IMR-90 (cell line): ENCODE data around the gene BOD1. TPM values are rescaled to one million over a fixed set of nuclear protein-coding genes. Genes with fewer than 3 reads are reported as not detected.

Experiments
- ATAC-seq: fragments of 200-7000 bp; cut with Tn5 transposase; 2 replicates; pipeline ENCODE4 v1.9.1; 2020; ENCODE audit warnings: low read depth, mild to moderate bottlenecking, moderate library complexity
- BruUV-seq: library from RNA; stranded (reverse); fragments of 400-500 nt; replicated peaks from 2 replicates; lab custom pipeline; 2021; lab: Mats Ljungman, UMichigan
- CTCF ChIA-PET: fragments of 300-600 bp; formaldehyde crosslinking; extraction: SDS; loops from one replicate; lab custom pipeline; 2021; ENCODE audit warnings: antibody characterized with exemption; lab: Yijun Ruan, JAX
- POLR2A ChIA-PET: fragments of 300-600 bp; sonication (Branson Sonifier 250); formaldehyde crosslinking; loops from one replicate; lab custom pipeline; 2022; ENCODE audit warnings: antibody characterized with exemption; ENCODE audit not compliant: unreplicated experiment; lab: Charles Lee
- DNase-seq: peaks from one replicate; pipeline ENCODE4 v3.0.0; 2013
- H2AFZ ChIP-seq: replicated peaks from 2 replicates; pipeline ENCODE3; 2013; ENCODE audit warnings: low read length, mild to moderate bottlenecking; ENCODE audit not compliant: poor library complexity
- H2AK5ac ChIP-seq: 2 replicates; pipeline ENCODE4 v1.6.1; 2013; ENCODE audit warnings: low read depth, low read length, inconsistent platforms
- H2AK9ac ChIP-seq: replicated peaks from 2 replicates; pipeline ENCODE3; 2013; ENCODE audit warnings: mild to moderate bottlenecking, low read depth, low read length, moderate library complexity; ENCODE audit not compliant: poor library complexity
- H2BK120ac ChIP-seq: 2 replicates; pipeline ENCODE4 v1.6.1; 2013; ENCODE audit warnings: low read depth, low read length, inconsistent platforms
- H2BK15ac ChIP-seq: 3 replicates; pipeline ENCODE4 v1.6.1; 2013; ENCODE audit warnings: low read depth, low read length, inconsistent platforms
- H2BK20ac ChIP-seq: 2 replicates; pipeline ENCODE4 v1.6.1; 2013; ENCODE audit warnings: low read depth, mild to moderate bottlenecking, inconsistent platforms, low read length, moderate library complexity
- H2BK5ac ChIP-seq: 2 replicates; pipeline ENCODE4 v1.6.1; 2013; ENCODE audit warnings: mild to moderate bottlenecking, low read depth, low read length, inconsistent platforms; ENCODE audit not compliant: poor library complexity, severe bottlenecking
- H3K14ac ChIP-seq: replicated peaks from 2 replicates; pipeline ENCODE4 v1.6.1; 2013; ENCODE audit warnings: low read depth, low read length, inconsistent platforms
- H3K18ac ChIP-seq: 2 replicates; pipeline ENCODE4 v1.6.1; 2013; ENCODE audit warnings: low read depth, low read length, control low read depth
- H3K23ac ChIP-seq: 2 replicates; pipeline ENCODE4 v1.6.1; 2013; ENCODE audit warnings: low read depth, low read length, inconsistent platforms
- H3K27ac ChIP-seq: 2 replicates; pipeline ENCODE4 v1.5.1; 2013; ENCODE audit warnings: mild to moderate bottlenecking, control low read depth, low read length; ENCODE audit not compliant: insufficient read depth
- H3K27me3 ChIP-seq: 2 replicates; pipeline ENCODE4 v1.6.1; 2013; ENCODE audit warnings: low read length; ENCODE audit not compliant: control insufficient read depth, insufficient read depth
- H3K36me3 ChIP-seq: 2 replicates; pipeline ENCODE4 v1.6.1; 2013; ENCODE audit warnings: low read length, mixed read lengths; ENCODE audit not compliant: control insufficient read depth, insufficient read depth
- H3K4ac ChIP-seq: 2 replicates; pipeline ENCODE4 v1.6.1; 2013; ENCODE audit warnings: low read depth, low read length, inconsistent platforms
- H3K4me1 ChIP-seq: 2 replicates; pipeline ENCODE4 v1.6.1; 2013; ENCODE audit warnings: low read length, mixed read lengths; ENCODE audit not compliant: control insufficient read depth, insufficient read depth
- H3K4me2 ChIP-seq: 2 replicates; pipeline ENCODE4 v1.6.1; 2013; ENCODE audit warnings: low read depth, mild to moderate bottlenecking, control low read depth, low read length, moderate library complexity
- H3K4me3 ChIP-seq: 2 replicates; pipeline ENCODE4 v1.5.1; 2013; ENCODE audit warnings: low read depth, mild to moderate bottlenecking, control low read depth, low read length, moderate library complexity; ENCODE audit not compliant: insufficient read depth
- H3K56ac ChIP-seq: 2 replicates; pipeline ENCODE4 v1.6.1; 2013; ENCODE audit warnings: low read length, inconsistent platforms; ENCODE audit not compliant: insufficient read depth; ENCODE audit errors: extremely low read depth
- H3K79me1 ChIP-seq, 2 experiments: 2 replicates each; pipeline ENCODE4 v1.6.1; 2013; ENCODE audit warnings: low read length in 2 of 2, inconsistent platforms in 1 of 2, low read depth in 1 of 2
- H3K9ac ChIP-seq: 2 replicates; pipeline ENCODE4 v1.6.1; 2013; ENCODE audit warnings: low read depth, low read length, control low read depth
- H3K9me1 ChIP-seq: 2 replicates; pipeline ENCODE4 v1.6.1; 2013; ENCODE audit warnings: low read length, inconsistent platforms; ENCODE audit not compliant: insufficient read depth
- H3K9me3 ChIP-seq: 2 replicates; pipeline ENCODE4 v1.6.1; 2013; ENCODE audit warnings: low read length; ENCODE audit not compliant: control insufficient read depth, insufficient read depth
- H4K20me1 ChIP-seq: 2 replicates; pipeline ENCODE4 v1.6.1; 2013; ENCODE audit warnings: low read length, inconsistent platforms; ENCODE audit not compliant: insufficient read depth
- H4K5ac ChIP-seq: 2 replicates; pipeline ENCODE4 v1.6.1; 2013; ENCODE audit warnings: mild to moderate bottlenecking, low read depth, low read length, control low read depth
- H4K8ac ChIP-seq, 2 experiments: 2 replicates each; pipeline ENCODE4 v1.6.1; 2013; ENCODE audit warnings: low read depth in 2 of 2, low read length in 2 of 2, control low read depth in 1 of 2, inconsistent platforms in 1 of 2
- H4K91ac ChIP-seq: 2 replicates; pipeline ENCODE4 v1.6.1; 2013; ENCODE audit warnings: low read depth, low read length, inconsistent platforms; ENCODE audit not compliant: insufficient read depth
- BHLHE40 ChIP-seq: fragments of 150-350 bp; IDR thresholded peaks from 2 replicates; pipeline ENCODE4 v1.6.1; 2016; ENCODE audit warnings: mild to moderate bottlenecking, low read depth, low read length
- CEBPB ChIP-seq: IDR thresholded peaks from 2 replicates; pipeline ENCODE4 v1.6.1; 2012; ENCODE audit warnings: low read depth, low read length, improper control_type of control experiment
- CHD1 ChIP-seq: IDR thresholded peaks from 2 replicates; pipeline ENCODE4 v1.6.1; 2012; ENCODE audit warnings: low read depth, low read length, improper control_type of control experiment
- ELK1 ChIP-seq: fragments of 150-350 bp; IDR thresholded peaks from 2 replicates; pipeline ENCODE4 v1.6.1; 2016; ENCODE audit warnings: low read depth, mild to moderate bottlenecking, low read length, moderate library complexity, borderline replicate concordance
- MAFK ChIP-seq: IDR thresholded peaks from 2 replicates; pipeline ENCODE4 v1.6.1; 2012; ENCODE audit warnings: low read depth, low read length, improper control_type of control experiment
- NFE2L2 ChIP-seq: fragments of 150-350 bp; IDR thresholded peaks from 2 replicates; pipeline ENCODE4 v1.6.1; 2016; ENCODE audit warnings: low read depth, mild to moderate bottlenecking, low read length
- WGBS, 2 experiments: methylation state at CpG; one replicate each; pipeline versions ENCODE4 v1.1.5 to v1.1.7; 2013; ENCODE audit warnings: missing lambda C conversion rate in 2 of 2; ENCODE audit not compliant: insufficient read length in 1 of 2; ENCODE audit errors: extremely low coverage in 2 of 2; 5-methylcytosine and 5-hydroxymethylcytosine counted together
- dilution Hi-C: fragments of 300-500 bp; cut with HindIII; formaldehyde crosslinking; loops from one replicate; pipeline ENCODE4 v1.14.3; 2018; ENCODE audit warnings: low sequenced_read_pairs; ENCODE audit not compliant: unreplicated experiment
- in situ Hi-C: fragments of 300-500 bp; cut with MboI; formaldehyde crosslinking; loops from 3 replicates; pipeline ENCODE4 v1.14.3; 2019; ENCODE audit warnings: low sequenced_read_pairs, inconsistent platforms, mixed read lengths
- intact Hi-C: fragments of 100-400 bp; cut with micrococcal nuclease; formaldehyde crosslinking; loops from 2 replicates; pipeline ENCODE4 v1.10.0; 2022
- polyA plus RNA-seq, 3 experiments: library from polyadenylated mRNA; depleted of rRNA; stranded (reverse); fragments of >200 nt; gene quantifications; 2 replicates each; pipeline ENCODE4 v1.2.3, GENCODE V29; 2012; ENCODE audit warnings: low replicate concordance in 1 of 3
- total RNA-seq: library from RNA; depleted of rRNA; stranded (reverse); fragments of >200 nt; gene quantifications from 2 replicates; pipeline ENCODE4 v1.2.3, GENCODE V29; 2012
- TF ChIP-seq, protein P1 (sequence below): fragments of 150-350 bp; IDR thresholded peaks from 2 replicates; pipeline ENCODE4 v1.6.1; 2017; ENCODE audit warnings: mild to moderate bottlenecking, antibody characterized with exemption, low read length, low read depth

BOD1 gene
- total and polyA plus RNA-seq, 2 of the 4 experiments (the other 2 are of a cell fraction), result 57.9 to 71.7 TPM

DNA sequence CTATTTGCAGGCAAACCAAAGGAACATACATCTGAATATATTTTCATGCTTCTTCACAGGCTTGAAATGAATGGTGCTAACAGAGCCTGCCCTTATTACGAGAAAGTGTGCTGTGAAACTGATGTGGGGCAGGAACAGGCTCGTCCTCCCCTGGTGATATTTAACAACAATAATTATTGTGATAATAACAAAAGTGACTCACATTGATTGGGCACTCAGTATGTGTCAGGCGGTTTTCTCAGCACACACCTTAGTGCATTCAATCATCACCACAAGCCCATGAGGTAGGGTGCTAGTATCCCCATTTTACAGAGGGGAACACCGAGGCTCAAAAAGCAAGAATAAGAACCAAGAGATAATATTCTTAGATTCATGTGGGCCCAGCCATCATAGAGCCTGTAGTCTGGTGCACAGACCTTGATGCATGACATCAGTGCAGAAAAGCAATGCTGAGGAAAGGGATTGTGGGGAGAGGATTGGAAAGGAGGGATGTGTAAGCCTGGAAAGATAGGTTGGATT lies 18.1 kb upstream of the BOD1 start:
- ChIA-PET POLR2A (no interaction called here), CTCF (interaction anchor here (0.6 to 1.2 kb wide), 3 partner anchors 19 to 327 kb away, joined by 3 to 4 read pairs (median 4); no protein-coding TSS in a partner anchor)
- DNase-seq, result no peak
- H4K5ac ChIP-seq, result no peak overlapping the region
- in situ Hi-C loops (no loop called here), intact Hi-C loops (no loop called here), dilution Hi-C loops (no loop called here)
- no peak overlapping the region for H4K8ac ChIP-seq
- H3K18ac ChIP-seq, result no peak overlapping the region
- H3K23ac ChIP-seq, result no peak overlapping the region
- H3K4me2 ChIP-seq, result no peak overlapping the region
- H2AK5ac ChIP-seq, result no peak overlapping the region
- no TSS peak for BruUV-seq
- H2BK15ac ChIP-seq, result no peak overlapping the region
- no CpG with 5 or more reads among the region's 4 CpGs for WGBS, 2 experiments
- no peaks in the 10 kb centered on the region; the same call in 1 of the 2 replicates for H3K9me1 ChIP-seq
- no peak overlapping the region for H2BK120ac ChIP-seq
- H3K56ac ChIP-seq, result no peak overlapping the region
- H3K4ac ChIP-seq, result no peak overlapping the region
- no peak overlapping the region for H3K4me3 ChIP-seq
- no peak overlapping the region for H3K27ac ChIP-seq
- H3K79me1 ChIP-seq, result no peaks in the 10 kb centered on the region
- no peak overlapping the region for H3K9ac ChIP-seq
- TF ChIP-seq CEBPB (no peak), NFE2L2 (no peak), BHLHE40 (no peak), CHD1 (no peak), MAFK (no peak), ELK1 (no peak)
- TF ChIP-seq, protein P1, sequence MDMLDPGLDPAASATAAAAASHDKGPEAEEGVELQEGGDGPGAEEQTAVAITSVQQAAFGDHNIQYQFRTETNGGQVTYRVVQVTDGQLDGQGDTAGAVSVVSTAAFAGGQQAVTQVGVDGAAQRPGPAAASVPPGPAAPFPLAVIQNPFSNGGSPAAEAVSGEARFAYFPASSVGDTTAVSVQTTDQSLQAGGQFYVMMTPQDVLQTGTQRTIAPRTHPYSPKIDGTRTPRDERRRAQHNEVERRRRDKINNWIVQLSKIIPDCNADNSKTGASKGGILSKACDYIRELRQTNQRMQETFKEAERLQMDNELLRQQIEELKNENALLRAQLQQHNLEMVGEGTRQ, result no peak
- no peak overlapping the region for H2AFZ ChIP-seq
- H3K9me3 ChIP-seq, result no peaks in the 10 kb centered on the region
- no peaks in the 10 kb centered on the region for H3K36me3 ChIP-seq
- no peak overlapping the region for H2BK5ac ChIP-seq
- no peak overlapping the region for H2AK9ac ChIP-seq
- H3K14ac ChIP-seq, result no peak overlapping the region
- H3K27me3 ChIP-seq, result peaks cover 22% of the 10 kb centered on the region
- H2BK20ac ChIP-seq, result no peak overlapping the region
- H4K20me1 ChIP-seq, result no peaks in the 10 kb centered on the region
- H4K91ac ChIP-seq, result no peak overlapping the region
- peaks cover 3% of the 10 kb centered on the region; the same call in 1 of the 2 replicates for H3K4me1 ChIP-seq
- no peak for ATAC-seq
